KMS-11 (cell line): Measurements from ENCODE around the gene TPRN.

ENCODE experiments used
- H2AFZ ChIP-seq: fragments of 200-600 bp; sonication (generic); 2 replicates; pipeline ENCODE4 v1.6.1; 2016; ENCODE audit warnings: antibody characterized with exemption, mixed run types, low read depth
- H3K27ac ChIP-seq: fragments of 200-600 bp; sonication (generic); 2 replicates; pipeline ENCODE4 v1.6.1; 2016; ENCODE audit warnings: mild to moderate bottlenecking, mixed run types
- H3K27me3 ChIP-seq: fragments of 200-600 bp; sonication (generic); 2 replicates; pipeline ENCODE4 v1.6.1; 2017; ENCODE audit warnings: mild to moderate bottlenecking, low read depth, mixed run types, moderate library complexity; ENCODE audit not compliant: insufficient read depth
- H3K36me3 ChIP-seq: fragments of 200-600 bp; sonication (generic); 2 replicates; pipeline ENCODE4 v1.6.1; 2017; ENCODE audit warnings: mild to moderate bottlenecking, mixed run types; ENCODE audit not compliant: insufficient read depth
- H3K4me1 ChIP-seq: fragments of 200-600 bp; sonication (generic); 2 replicates; pipeline ENCODE4 v1.6.1; 2016; ENCODE audit warnings: mild to moderate bottlenecking, low read depth, mixed run types; ENCODE audit not compliant: poor library complexity, severe bottlenecking
- H3K4me2 ChIP-seq: fragments of 200-600 bp; sonication (generic); 2 replicates; pipeline ENCODE4 v1.7.0; 2016; ENCODE audit warnings: mild to moderate bottlenecking, mixed run types
- H3K4me3 ChIP-seq: fragments of 200-600 bp; sonication (generic); IDR thresholded peaks from 2 replicates; pipeline ENCODE4 v1.6.1; 2017; ENCODE audit warnings: low read depth, low read length, mixed read lengths; ENCODE audit not compliant: insufficient read depth
- H3K79me2 ChIP-seq: fragments of 200-600 bp; sonication (generic); 2 replicates; pipeline ENCODE4 v1.6.1; 2016; ENCODE audit warnings: low read depth, mixed run types; ENCODE audit not compliant: insufficient read depth
- H3K9ac ChIP-seq: fragments of 200-600 bp; sonication (generic); 2 replicates; pipeline ENCODE4 v1.6.1; 2016; ENCODE audit warnings: mild to moderate bottlenecking, mixed run types
- H4K20me1 ChIP-seq: fragments of 200-600 bp; sonication (generic); 2 replicates; pipeline ENCODE4 v1.6.1; 2016; ENCODE audit warnings: mild to moderate bottlenecking, mixed run types; ENCODE audit not compliant: insufficient read depth
- CTCF ChIP-seq: fragments of 200-600 bp; sonication (generic); conservative IDR thresholded peaks from 2 replicates; pipeline ENCODE4 v1.6.1; 2017; ENCODE audit warnings: low read depth, mild to moderate bottlenecking, antibody characterized with exemption, low read length, moderate library complexity, mixed read lengths

The TPRN gene

GRCh38 chr9:137157618-137158415, 42.7 kb downstream of the TPRN start:
- H3K4me1 ChIP-seq, result peaks cover 40% of the 10 kb centered on the region

GRCh38 chr9:137156567-137157375, 43.8 kb downstream of the TPRN start:
- H3K36me3 ChIP-seq, result no peaks in the 10 kb centered on the region
- H3K4me1 ChIP-seq, result peaks cover 42% of the 10 kb centered on the region
- H3K9ac ChIP-seq, result no peak overlapping the region
- H3K27me3 ChIP-seq, result no peaks in the 10 kb centered on the region
- peak overlapping the region; percentile 63; the same call in 1 of the 2 replicates for H3K4me2 ChIP-seq
- H2AFZ ChIP-seq, result no peak overlapping the region
- H3K4me3 ChIP-seq, result no peak overlapping the region
- no peak for TF ChIP-seq CTCF
- H3K79me2 ChIP-seq, result no peaks in the 10 kb centered on the region
- no peaks in the 10 kb centered on the region for H4K20me1 ChIP-seq
- H3K27ac ChIP-seq, result no peak overlapping the region

More at GRCh38 chr9:137157618-137158415, 42.7 kb downstream of the TPRN start:
- no peak for TF ChIP-seq CTCF
- H3K9ac ChIP-seq, result no peak overlapping the region
- peak overlapping the region; percentile 63; the same call in 1 of the 2 replicates for H3K4me2 ChIP-seq
- H2AFZ ChIP-seq, result peak overlapping the region; percentile 26; the same call in 1 of the 2 replicates
- H3K27me3 ChIP-seq, result peaks cover 6% of the 10 kb centered on the region; the same call in 1 of the 2 replicates
- no peaks in the 10 kb centered on the region for H3K36me3 ChIP-seq
- H4K20me1 ChIP-seq, result no peaks in the 10 kb centered on the region
- H3K27ac ChIP-seq, result no peak overlapping the region
- no peaks in the 10 kb centered on the region for H3K79me2 ChIP-seq
- no peak overlapping the region for H3K4me3 ChIP-seq

GRCh38 chr9:137152844-137153405, 47.6 kb downstream of the TPRN start:
- Histone ChIP-seq H3K27ac (no peak overlapping the region), H3K4me3 (no peak overlapping the region), H3K4me2 (no peak overlapping the region), H2AFZ (no peak overlapping the region), H3K79me2 (no peaks in the 10 kb centered on the region), H4K20me1 (no peaks in the 10 kb centered on the region), H3K27me3 (no peaks in the 10 kb centered on the region), H3K4me1 (peaks cover 26% of the 10 kb centered on the region), H3K36me3 (no peaks in the 10 kb centered on the region), H3K9ac (no peak overlapping the region)
- no peak for TF ChIP-seq CTCF

- Histone ChIP-seq H3K79me2 (no peaks in the 10 kb centered on the region), H3K4me3 (no peak overlapping the region), H3K36me3 (no peaks in the 10 kb centered on the region), H3K9ac (no peak overlapping the region), H3K27ac (no peak overlapping the region), H3K4me1 (peaks cover 14% of the 10 kb centered on the region), H4K20me1 (no peaks in the 10 kb centered on the region), H3K27me3 (peaks cover 4% of the 10 kb centered on the region; the same call in 1 of the 2 replicates), H2AFZ (no peak overlapping the region), H3K4me2 (no peak overlapping the region)
- TF ChIP-seq CTCF, result no peak
Observed at GRCh38 chr9:137150617-137151457, 49.7 kb downstream of the TPRN start.
